ENCODE data around the gene SUCO.

SUCO gene

DNA sequence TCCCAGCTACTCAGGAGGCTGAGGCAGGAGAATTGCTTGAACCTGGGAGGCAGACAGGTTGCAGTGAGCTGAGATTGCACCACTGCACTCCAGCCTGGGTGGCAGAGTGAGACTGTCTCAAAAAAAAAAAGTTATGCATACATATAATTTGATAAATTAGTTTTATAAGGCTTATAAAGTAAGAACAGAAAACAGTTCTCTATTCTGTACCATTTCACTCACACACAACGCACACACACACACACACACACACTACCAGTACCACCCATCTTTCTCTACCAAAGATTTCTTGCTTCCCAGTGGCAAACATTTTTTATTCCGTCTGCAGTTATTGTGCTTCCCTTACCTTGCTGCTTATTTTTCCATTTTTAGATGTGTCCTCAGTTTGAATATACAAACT, 79.5 kb downstream of the SUCO start:
- no peaks in the 10 kb centered on the region for H3K4me1 ChIP-seq (ENCODE audit: control insufficient read depth in 2 of 2, insufficient read depth in 1 of 2, low read depth in 1 of 2, low read length in 2 of 2)
- no peak overlapping the region for H3K18ac ChIP-seq (ENCODE audit: low read length)
- H3K4me2 ChIP-seq (ENCODE audit: insufficient read depth, low read length, poor library complexity, severe bottlenecking) = no peak overlapping the region
- H3K4me3 ChIP-seq (ENCODE audit: low read length in 2 of 2) = no peak overlapping the region
- H2AFZ ChIP-seq (ENCODE audit: low read length) = no peak overlapping the region
- peaks cover 4 to 45% of the 10 kb centered on the region in 2 donors for H3K36me3 ChIP-seq (replicated peaks in 1 of 2; ENCODE audit: control insufficient read depth in 2 of 2, insufficient read depth in 2 of 2, low read length in 2 of 2)
- H2BK12ac ChIP-seq (ENCODE audit: low read length) = no peak overlapping the region
- H4K91ac ChIP-seq (ENCODE audit: low read depth, low read length, poor library complexity) = no peak overlapping the region
- H3K9me3 ChIP-seq (replicated peaks in 1 of 2; ENCODE audit: control insufficient read depth in 2 of 2, insufficient read depth in 1 of 2, low read depth in 1 of 2, low read length in 2 of 2) = peaks cover 0 to 2% of the 10 kb centered on the region in 2 donors
- no peak overlapping the region for H3K14ac ChIP-seq (ENCODE audit: low read length)
- no peak overlapping the region for H2BK15ac ChIP-seq (ENCODE audit: low read length)
- no peak for DNase-seq (ENCODE audit: low spot score)
- no peak overlapping the region for H3K23ac ChIP-seq (ENCODE audit: low read depth, low read length, poor library complexity)
- no peak overlapping the region for H3K9ac ChIP-seq (ENCODE audit: low read depth, low read length, poor library complexity)
- H3K27me3 ChIP-seq (ENCODE audit: control insufficient read depth in 3 of 3, insufficient read depth in 3 of 3, low read depth in 1 of 3, low read length in 3 of 3) = no peaks in the 10 kb centered on the region
- H3K79me1 ChIP-seq (ENCODE audit: low read depth, low read length) = no peaks in the 10 kb centered on the region
- no peak overlapping the region for H2BK5ac ChIP-seq (ENCODE audit: low read length)
- no CpG with 5 or more reads among the region's 2 CpGs for WGBS, 2 donors (ENCODE audit: extremely low coverage in 2 of 2, insufficient read length in 2 of 2, insufficient replicate concordance in 1 of 2)
- no peak overlapping the region for H3K27ac ChIP-seq (replicated peaks; ENCODE audit: low read length)
- no peak overlapping the region for H2AK5ac ChIP-seq (ENCODE audit: low read depth, low read length)
- H2BK120ac ChIP-seq (ENCODE audit: low read depth, low read length) = no peak overlapping the region
- H4K8ac ChIP-seq (ENCODE audit: low read depth, low read length) = no peak overlapping the region
- H3K4ac ChIP-seq (ENCODE audit: low read length) = no peak overlapping the region

DNA sequence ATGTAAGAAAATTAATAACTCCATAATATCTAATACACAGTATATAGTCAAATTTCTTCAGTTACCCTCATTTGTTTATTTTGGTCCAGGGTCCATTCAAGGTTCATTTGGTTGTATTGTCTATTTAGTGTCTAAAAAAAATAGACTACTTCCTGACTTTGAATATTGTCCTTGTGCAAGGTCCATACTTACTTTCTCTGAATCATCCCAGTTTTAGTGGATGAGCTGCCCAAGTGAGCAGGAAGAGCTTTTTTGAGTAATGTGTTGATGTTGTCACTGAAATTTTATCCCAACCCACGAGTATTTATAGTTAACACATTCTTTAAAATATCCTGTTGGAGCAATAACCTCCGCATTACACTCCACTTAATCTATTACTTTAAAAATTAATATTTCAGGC, 80.3 kb downstream of the SUCO start:
- WGBS, 2 donors (ENCODE audit: extremely low coverage in 2 of 2, insufficient read length in 2 of 2, insufficient replicate concordance in 1 of 2) = no CpG with 5 or more reads among the region's 2 CpGs

DNA sequence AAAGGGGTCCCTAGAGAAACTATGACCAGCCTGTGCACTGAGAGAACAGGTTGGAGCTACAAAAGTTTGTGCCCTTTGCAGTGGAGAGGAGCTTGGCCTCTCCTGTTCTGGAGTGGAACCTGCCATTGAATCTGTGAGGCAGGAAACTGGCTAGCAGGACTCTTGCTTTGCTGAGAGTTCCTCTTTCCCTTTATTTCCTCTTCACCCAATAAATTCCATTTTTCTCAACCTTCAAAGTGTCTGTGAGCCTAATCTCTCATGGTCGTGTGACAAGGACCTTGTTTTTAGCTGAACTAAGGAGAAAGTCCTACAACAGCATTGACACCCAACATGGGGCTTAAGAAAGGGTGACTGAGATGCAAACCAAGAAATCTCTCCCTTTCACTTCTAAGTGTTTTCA, 83.2 kb downstream of the SUCO start:
- no peak overlapping the region for H4K8ac ChIP-seq (ENCODE audit: low read depth, low read length)
- no peaks in the 10 kb centered on the region for H3K79me1 ChIP-seq (ENCODE audit: low read depth, low read length)
- H3K14ac ChIP-seq (ENCODE audit: low read length) = no peak overlapping the region
- DNase-seq (ENCODE audit: low spot score) = no peak
- no peaks in the 10 kb centered on the region for H3K27me3 ChIP-seq (ENCODE audit: control insufficient read depth in 3 of 3, insufficient read depth in 3 of 3, low read depth in 1 of 3, low read length in 3 of 3)
- peak overlapping the region; percentile 75 for H2AFZ ChIP-seq (ENCODE audit: low read length)
- no peak overlapping the region for H2BK120ac ChIP-seq (ENCODE audit: low read depth, low read length)
- no peak overlapping the region for H2BK12ac ChIP-seq (ENCODE audit: low read length)
- H3K4ac ChIP-seq (ENCODE audit: low read length) = no peak overlapping the region
- no peak overlapping the region for H3K27ac ChIP-seq (replicated peaks; ENCODE audit: low read length)
- no peak overlapping the region for H3K4me2 ChIP-seq (ENCODE audit: insufficient read depth, low read length, poor library complexity, severe bottlenecking)
- H3K9me3 ChIP-seq (replicated peaks in 1 of 2; ENCODE audit: control insufficient read depth in 2 of 2, insufficient read depth in 1 of 2, low read depth in 1 of 2, low read length in 2 of 2) = peaks cover 4 to 7% of the 10 kb centered on the region in 2 donors
- H2BK15ac ChIP-seq (ENCODE audit: low read length) = no peak overlapping the region
- H3K9ac ChIP-seq (ENCODE audit: low read depth, low read length, poor library complexity) = no peak overlapping the region
- peaks cover 0 to 14% of the 10 kb centered on the region in 2 donors for H3K36me3 ChIP-seq (replicated peaks in 1 of 2; ENCODE audit: control insufficient read depth in 2 of 2, insufficient read depth in 2 of 2, low read length in 2 of 2)
- WGBS, 2 donors (ENCODE audit: extremely low coverage in 2 of 2, insufficient read length in 2 of 2, insufficient replicate concordance in 1 of 2) = no CpG with 5 or more reads among the region's 1 CpG
- H2AK5ac ChIP-seq (ENCODE audit: low read depth, low read length) = no peak overlapping the region
- H4K91ac ChIP-seq (ENCODE audit: low read depth, low read length, poor library complexity) = no peak overlapping the region
- no peak overlapping the region for H2BK5ac ChIP-seq (ENCODE audit: low read length)
- no peaks in the 10 kb centered on the region for H3K4me1 ChIP-seq (ENCODE audit: control insufficient read depth in 2 of 2, insufficient read depth in 1 of 2, low read depth in 1 of 2, low read length in 2 of 2)
- no peak overlapping the region for H3K18ac ChIP-seq (ENCODE audit: low read length)
- H3K23ac ChIP-seq (ENCODE audit: low read depth, low read length, poor library complexity) = no peak overlapping the region
- no peak overlapping the region for H3K4me3 ChIP-seq (ENCODE audit: low read length in 2 of 2)

More for the DNA sequence above, 80.3 kb downstream of the SUCO start:
- Histone ChIP-seq H2BK120ac (ENCODE audit: low read depth, low read length) (no peak overlapping the region), H3K4me3 (ENCODE audit: low read length in 2 of 2) (no peak overlapping the region), H3K4me1 (ENCODE audit: control insufficient read depth in 2 of 2, insufficient read depth in 1 of 2, low read depth in 1 of 2, low read length in 2 of 2) (no peaks in the 10 kb centered on the region), H2AK5ac (ENCODE audit: low read depth, low read length) (no peak overlapping the region), H3K27ac (replicated peaks; ENCODE audit: low read length) (no peak overlapping the region), H3K36me3 (replicated peaks in 1 of 2; ENCODE audit: control insufficient read depth in 2 of 2, insufficient read depth in 2 of 2, low read length in 2 of 2) (peaks cover 4 to 43% of the 10 kb centered on the region in 2 donors), H4K91ac (ENCODE audit: low read depth, low read length, poor library complexity) (no peak overlapping the region), H4K8ac (ENCODE audit: low read depth, low read length) (no peak overlapping the region), H3K9ac (ENCODE audit: low read depth, low read length, poor library complexity) (no peak overlapping the region), H3K14ac (ENCODE audit: low read length) (no peak overlapping the region), H2BK12ac (ENCODE audit: low read length) (no peak overlapping the region), H3K4me2 (ENCODE audit: insufficient read depth, low read length, poor library complexity, severe bottlenecking) (no peak overlapping the region), H3K27me3 (ENCODE audit: control insufficient read depth in 3 of 3, insufficient read depth in 3 of 3, low read depth in 1 of 3, low read length in 3 of 3) (no peaks in the 10 kb centered on the region), H3K23ac (ENCODE audit: low read depth, low read length, poor library complexity) (no peak overlapping the region), H3K79me1 (ENCODE audit: low read depth, low read length) (no peaks in the 10 kb centered on the region), H2BK5ac (ENCODE audit: low read length) (no peak overlapping the region), H3K9me3 (replicated peaks in 1 of 2; ENCODE audit: control insufficient read depth in 2 of 2, insufficient read depth in 1 of 2, low read depth in 1 of 2, low read length in 2 of 2) (peaks cover 0 to 2% of the 10 kb centered on the region in 2 donors), H3K18ac (ENCODE audit: low read length) (no peak overlapping the region), H2AFZ (ENCODE audit: low read length) (no peak overlapping the region), H2BK15ac (ENCODE audit: low read length) (no peak overlapping the region), H3K4ac (ENCODE audit: low read length) (no peak overlapping the region)
- DNase-seq (ENCODE audit: low spot score) = no peak

DNA sequence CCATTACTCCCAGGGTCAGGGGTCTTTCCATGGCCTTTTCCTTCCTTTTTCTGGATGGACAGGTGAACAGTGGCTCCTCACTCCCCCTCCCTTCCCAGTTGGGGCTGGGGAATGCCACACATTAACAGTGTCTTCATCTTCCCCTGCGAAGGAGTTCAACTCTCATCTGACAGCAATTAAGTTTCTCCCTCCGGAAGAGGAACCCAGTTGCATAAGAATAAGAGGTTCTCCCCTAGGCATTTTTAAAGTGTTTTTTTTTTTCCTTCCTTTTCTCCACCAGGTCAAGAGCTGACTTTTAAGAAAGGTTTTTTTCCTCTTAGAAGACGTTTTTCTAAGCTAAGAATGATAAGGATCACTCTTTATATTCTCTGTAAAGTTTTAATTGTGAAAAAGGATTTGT, 83.7 kb downstream of the SUCO start:
- peaks cover 4 to 7% of the 10 kb centered on the region in 2 donors for H3K9me3 ChIP-seq (replicated peaks in 1 of 2; ENCODE audit: control insufficient read depth in 2 of 2, insufficient read depth in 1 of 2, low read depth in 1 of 2, low read length in 2 of 2)
- no peak overlapping the region for H3K23ac ChIP-seq (ENCODE audit: low read depth, low read length, poor library complexity)
- no peak overlapping the region for H3K9ac ChIP-seq (ENCODE audit: low read depth, low read length, poor library complexity)
- no peak overlapping the region for H4K91ac ChIP-seq (ENCODE audit: low read depth, low read length, poor library complexity)
- no peaks in the 10 kb centered on the region for H3K27me3 ChIP-seq (ENCODE audit: control insufficient read depth in 3 of 3, insufficient read depth in 3 of 3, low read depth in 1 of 3, low read length in 3 of 3)
- no peak overlapping the region for H3K18ac ChIP-seq (ENCODE audit: low read length)
- H3K4ac ChIP-seq (ENCODE audit: low read length) = no peak overlapping the region
- no peak overlapping the region for H2BK12ac ChIP-seq (ENCODE audit: low read length)
- H2BK5ac ChIP-seq (ENCODE audit: low read length) = no peak overlapping the region
- H3K4me2 ChIP-seq (ENCODE audit: insufficient read depth, low read length, poor library complexity, severe bottlenecking) = no peak overlapping the region
- peaks cover 0 to 9% of the 10 kb centered on the region in 2 donors for H3K36me3 ChIP-seq (replicated peaks in 1 of 2; ENCODE audit: control insufficient read depth in 2 of 2, insufficient read depth in 2 of 2, low read length in 2 of 2)
- no peak overlapping the region for H3K27ac ChIP-seq (replicated peaks; ENCODE audit: low read length)
- no peak overlapping the region for H3K4me3 ChIP-seq (ENCODE audit: low read length in 2 of 2)
- H2BK15ac ChIP-seq (ENCODE audit: low read length) = no peak overlapping the region
- H4K8ac ChIP-seq (ENCODE audit: low read depth, low read length) = no peak overlapping the region
- no peak overlapping the region for H2AK5ac ChIP-seq (ENCODE audit: low read depth, low read length)
- DNase-seq (ENCODE audit: low spot score) = no peak
- H3K4me1 ChIP-seq (ENCODE audit: control insufficient read depth in 2 of 2, insufficient read depth in 1 of 2, low read depth in 1 of 2, low read length in 2 of 2) = no peaks in the 10 kb centered on the region
- no peak overlapping the region for H2BK120ac ChIP-seq (ENCODE audit: low read depth, low read length)
- no peaks in the 10 kb centered on the region for H3K79me1 ChIP-seq (ENCODE audit: low read depth, low read length)
- peak overlapping the region; percentile 75 for H2AFZ ChIP-seq (ENCODE audit: low read length)
- H3K14ac ChIP-seq (ENCODE audit: low read length) = no peak overlapping the region
- no CpG with 5 or more reads among the region's 3 CpGs for WGBS, 2 donors (ENCODE audit: extremely low coverage in 2 of 2, insufficient read length in 2 of 2, insufficient replicate concordance in 1 of 2)

Data from neuronal stem cell (in vitro differentiated cells).